Upper lobe of left lung (tissue), 6 donors: ENCODE measurements around the gene PDE6G. TPM values are rescaled to one million over a fixed set of nuclear protein-coding genes. Genes with fewer than 3 reads are reported as not detected.
A peak's percentile ranks its signal among the peaks of the same experiment; 100 is the strongest.

Experiments
- ATAC-seq, 2 donors: fragments of 200-7000 bp; cut with Tn5 transposase; one replicate each; pipeline ENCODE4 v1.9.1; 2022; ENCODE audit warnings: mild to moderate bottlenecking in 2 of 2, moderate library complexity in 2 of 2; ENCODE audit not compliant: low FRiP score in 2 of 2
- DNase-seq, 2 donors: peaks; one replicate each; pipeline ENCODE4 v3.0.0-alpha.2; 2019 to 2020
- H3K27ac ChIP-seq, 4 donors: fragments of 200-600 bp; sonication (generic); one replicate each; pipeline ENCODE4 v1.5.1; 2016 to 2019
- H3K27me3 ChIP-seq, 4 donors: fragments of 200-600 bp; sonication (generic); one replicate each; pipeline ENCODE4 v1.5.1; 2017 to 2019
- H3K36me3 ChIP-seq, 4 donors: fragments of 200-600 bp; sonication (generic); one replicate each; pipeline ENCODE4 v1.5.1; 2016 to 2019
- H3K4me1 ChIP-seq, 4 donors: fragments of 200-600 bp; sonication (generic); one replicate each; pipeline ENCODE4 v1.5.1; 2018 to 2019
- H3K4me3 ChIP-seq, 4 donors: fragments of 200-600 bp; sonication (generic); one replicate each; pipeline ENCODE4 v1.5.1; 2017 to 2019; ENCODE audit warnings: mild to moderate bottlenecking in 2 of 4, moderate library complexity in 1 of 4
- H3K9me3 ChIP-seq, 4 donors: fragments of 200-600 bp; sonication (generic); one replicate each; pipeline ENCODE4 v1.5.1; 2018 to 2019
- EP300 ChIP-seq, 4 donors: sonication (generic); formaldehyde crosslinking; IDR thresholded peaks; one replicate each; pipeline ENCODE4 v1.5.1; 2017; ENCODE audit warnings: antibody characterized with exemption in 4 of 4, control low read depth in 2 of 4
- POLR2A ChIP-seq, 4 donors: fragments of 450-650 bp; IDR thresholded peaks; one replicate each; pipeline ENCODE4 v1.5.1; 2016 to 2017; ENCODE audit warnings: antibody characterized with exemption in 4 of 4, mild to moderate bottlenecking in 2 of 4
- POLR2AphosphoS5 ChIP-seq, 2 donors: sonication (generic); formaldehyde crosslinking; IDR thresholded peaks; one replicate each; pipeline ENCODE4 v1.5.1; 2017; ENCODE audit warnings: antibody characterized with exemption in 2 of 2
- WGBS, 2 donors: methylation state at CpG; one replicate each; pipeline ENCODE4 v1.1.5; 2017 to 2018; 5-methylcytosine and 5-hydroxymethylcytosine counted together
- small RNA-seq, 4 donors: library from RNA; depleted of rRNA; stranded (forward); fragments of <200 nt; gene quantifications; one replicate each; pipeline ENCODE3, GENCODE V24; 2016
- total RNA-seq, 6 donors: library from RNA; depleted of rRNA in 4 of 6; stranded (reverse); fragments of >200 nt in 4 of 6; gene quantifications; one replicate each; pipeline versions ENCODE4 v1.1.0 to v1.2.1, GENCODE V29; 2016 to 2021
- TF ChIP-seq, protein P1 (sequence below), 6 experiments: fragments of 450-650 bp in 4 of 6; fragments of 200-600 bp in 2 of 6; sonication (generic) in 2 of 6; IDR thresholded peaks; one replicate each; pipeline ENCODE4 v1.5.1; 2016 to 2019; ENCODE audit warnings: antibody characterized with exemption in 6 of 6
- donor health status: DM: no; HTN: no; CAD: no; lungs with moderate emphysema.
- donor health status: DM: no; HTN: yes; CAD: no; lungs with severe emphysema.

PDE6G gene
- total RNA-seq, 6 donors from 2014 or later: 1.0 to 12.6 (median 1.7) TPM; not detected in 3

DNA sequence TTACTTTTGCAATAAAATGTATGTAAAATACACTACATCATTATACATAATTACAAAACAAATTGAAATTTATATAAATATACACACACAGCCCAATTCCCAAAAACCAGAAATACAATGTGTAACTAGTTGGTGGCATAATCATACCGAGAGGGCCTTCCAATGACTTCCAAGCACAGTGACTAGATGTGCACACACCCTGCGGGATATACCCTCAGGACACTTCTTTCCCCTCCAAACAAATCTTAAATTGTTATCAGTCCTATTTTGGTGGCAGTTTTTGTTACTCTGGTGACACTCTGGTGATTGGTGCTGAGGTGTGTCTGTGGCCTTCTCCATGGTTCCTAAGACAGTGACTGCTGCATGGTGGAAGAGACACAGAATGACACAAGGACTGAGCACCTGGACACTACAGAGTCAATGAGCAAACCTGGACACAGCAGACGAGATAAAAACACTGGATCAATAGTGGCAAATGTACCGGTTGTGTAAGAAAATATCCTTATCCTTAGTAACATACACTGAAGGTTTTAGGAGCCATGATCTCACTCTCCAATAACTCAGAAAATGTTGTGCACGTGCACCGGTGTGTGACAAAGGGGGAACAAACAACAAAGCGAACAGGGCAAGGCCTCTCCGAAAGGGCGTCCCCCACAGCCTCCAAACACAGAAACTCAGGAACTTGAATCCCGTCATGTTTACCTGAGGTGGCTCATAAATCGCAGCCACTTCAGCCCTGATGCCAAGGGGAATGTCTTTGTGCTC is 52.3 kb downstream of the PDE6G start:
- WGBS, 2 donors: 90 to 98% methylated on average over 11 of the region's 11 CpGs
- Histone ChIP-seq H3K27ac (no peak overlapping the region), H3K27me3 (no peaks in the 10 kb centered on the region), H3K4me3 (no peak overlapping the region), H3K4me1 (peaks cover 0 to 12% (median 8%) of the 10 kb centered on the region in 4 donors), H3K36me3 (peaks cover 21 to 94% (median 63%) of the 10 kb centered on the region in 4 donors), H3K9me3 (no peaks in the 10 kb centered on the region)
- no peak for TF ChIP-seq POLR2A (IDR thresholded peaks at IDR 0.05)
- TF ChIP-seq POLR2AphosphoS5 (IDR thresholded peaks at IDR 0.05): no peak
- TF ChIP-seq EP300 (IDR thresholded peaks at IDR 0.05): no peak
- TF ChIP-seq, protein P1, sequence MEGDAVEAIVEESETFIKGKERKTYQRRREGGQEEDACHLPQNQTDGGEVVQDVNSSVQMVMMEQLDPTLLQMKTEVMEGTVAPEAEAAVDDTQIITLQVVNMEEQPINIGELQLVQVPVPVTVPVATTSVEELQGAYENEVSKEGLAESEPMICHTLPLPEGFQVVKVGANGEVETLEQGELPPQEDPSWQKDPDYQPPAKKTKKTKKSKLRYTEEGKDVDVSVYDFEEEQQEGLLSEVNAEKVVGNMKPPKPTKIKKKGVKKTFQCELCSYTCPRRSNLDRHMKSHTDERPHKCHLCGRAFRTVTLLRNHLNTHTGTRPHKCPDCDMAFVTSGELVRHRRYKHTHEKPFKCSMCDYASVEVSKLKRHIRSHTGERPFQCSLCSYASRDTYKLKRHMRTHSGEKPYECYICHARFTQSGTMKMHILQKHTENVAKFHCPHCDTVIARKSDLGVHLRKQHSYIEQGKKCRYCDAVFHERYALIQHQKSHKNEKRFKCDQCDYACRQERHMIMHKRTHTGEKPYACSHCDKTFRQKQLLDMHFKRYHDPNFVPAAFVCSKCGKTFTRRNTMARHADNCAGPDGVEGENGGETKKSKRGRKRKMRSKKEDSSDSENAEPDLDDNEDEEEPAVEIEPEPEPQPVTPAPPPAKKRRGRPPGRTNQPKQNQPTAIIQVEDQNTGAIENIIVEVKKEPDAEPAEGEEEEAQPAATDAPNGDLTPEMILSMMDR (IDR thresholded peaks at IDR 0.05): no peak
- ATAC-seq (no peak), DNase-seq (no peak)

DNA sequence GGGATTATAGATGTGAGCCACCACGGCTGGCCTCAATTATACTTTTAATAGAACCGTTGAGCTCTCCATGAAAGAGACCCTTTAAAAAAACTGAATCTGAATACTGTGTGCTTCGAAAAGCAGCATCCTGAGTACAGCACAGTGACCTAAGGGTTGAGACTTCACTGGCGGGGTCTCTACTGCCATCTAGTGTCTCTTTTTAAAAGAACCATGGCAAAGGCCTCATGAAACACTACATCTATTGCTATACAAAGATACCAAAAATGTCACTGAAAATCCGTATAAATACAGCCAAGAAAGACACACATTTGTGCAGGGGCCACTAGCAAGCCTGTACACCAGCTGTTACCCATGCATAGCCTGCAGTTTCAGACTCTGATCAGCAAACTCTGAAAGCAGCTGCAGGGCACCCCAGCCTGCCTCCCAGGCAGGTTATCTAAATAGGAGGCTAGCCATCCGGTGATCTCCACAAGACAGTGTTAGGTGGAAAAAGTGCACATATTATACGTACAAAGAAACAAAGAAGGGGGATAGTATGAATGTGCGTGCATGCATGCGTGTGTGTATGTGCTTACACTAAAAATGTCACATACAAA is 54.7 kb downstream of the PDE6G start:
- peak; percentile 86 to 91 for ATAC-seq
- Histone ChIP-seq H3K4me1 (peaks cover 0 to 12% (median 8%) of the 10 kb centered on the region in 4 donors), H3K9me3 (no peaks in the 10 kb centered on the region), H3K4me3 (no peak overlapping the region), H3K27ac (no peak overlapping the region), H3K27me3 (no peaks in the 10 kb centered on the region), H3K36me3 (peaks cover 13 to 94% (median 57%) of the 10 kb centered on the region in 4 donors)
- DNase-seq: peak in 1 of 2 donors; percentile 28
- WGBS, 2 donors: 39 to 44% methylated on average over 9 of the region's 9 CpGs
- no peak for TF ChIP-seq POLR2A (IDR thresholded peaks at IDR 0.05)
- no peak for TF ChIP-seq EP300 (IDR thresholded peaks at IDR 0.05)
- TF ChIP-seq, protein P1 (IDR thresholded peaks at IDR 0.05): peak in 5 of 6 experiments; percentile 56 to 73 (median 61)

Small RNA genes within 50 kb of the gene (small RNA-seq; reads per million reads assigned to genes)
- 0 to 0.25 (median 0) reads per million in 4 donors for gene MIR6786

Other genes with a start within 250 kb of the PDE6G start
- 1,000 to 10,000 TPM in 5 of 6 donors, 100 to 1,000 TPM in 1; 902 to 3,864 (median 2,097) TPM for gene ACTG1, start 143.7 kb downstream of the PDE6G start, total RNA-seq
- 10 to 100 TPM in 1 of 6 donors, 1 to 10 TPM in 5; 2.7 to 37.7 (median 3.9) TPM for gene FSCN2, start 128.2 kb downstream of the PDE6G start, total RNA-seq
- gene FAAP100, start 104.2 kb downstream of the PDE6G start, total RNA-seq: 10 to 100 TPM; 22.0 to 70.2 (median 32.5) TPM
- 100 to 1,000 TPM in 2 of 6 donors, 10 to 100 TPM in 4; 59.9 to 373 (median 87.4) TPM for gene NPLOC4, start 19.4 kb downstream of the PDE6G start, total RNA-seq
- gene TSPAN10, start 19.3 kb downstream of the PDE6G start, total RNA-seq: 1 to 10 TPM in 3 of 6 donors, under 1 TPM in 3; 0.61 to 2.8 (median 1.0) TPM
- gene OXLD1, start 10.1 kb upstream of the PDE6G start, total RNA-seq: 10 to 100 TPM; 32.2 to 46.7 (median 38.5) TPM
- 10 to 100 TPM; 10.8 to 49.2 (median 12.6) TPM for gene CCDC137, start 10.2 kb upstream of the PDE6G start, total RNA-seq
- gene ARL16, start 27.3 kb upstream of the PDE6G start, total RNA-seq: 10 to 100 TPM; 16.9 to 47.1 (median 20.5) TPM
- 100 to 1,000 TPM in 4 of 6 donors, 10 to 100 TPM in 2; 74.7 to 164 (median 108) TPM for gene HGS, start 27.5 kb upstream of the PDE6G start, total RNA-seq
- gene MRPL12, start 46.8 kb upstream of the PDE6G start, total RNA-seq: 10 to 100 TPM; 29.3 to 69.8 (median 47.8) TPM
- 10 to 100 TPM in 5 of 6 donors, 1 to 10 TPM in 1; 9.9 to 20.2 (median 12.7) TPM for gene SLC25A10, start 55.7 kb upstream of the PDE6G start, total RNA-seq
- 10 to 100 TPM in 1 of 6 donors, not detected in 5; 11.1 TPM for gene GCGR, start 147.6 kb upstream of the PDE6G start, total RNA-seq
- gene MCRIP1, start 176.7 kb upstream of the PDE6G start, total RNA-seq: 100 to 1,000 TPM in 1 of 6 donors, 10 to 100 TPM in 5; 30.1 to 106 (median 70.1) TPM
- not detected for gene PPP1R27, start 178.5 kb upstream of the PDE6G start, total RNA-seq
- 100 to 1,000 TPM; 374 to 627 (median 531) TPM for gene P4HB, start 204.0 kb upstream of the PDE6G start, total RNA-seq
- gene ARHGDIA, start 214.8 kb upstream of the PDE6G start, total RNA-seq: 100 to 1,000 TPM; 171 to 522 (median 302) TPM
- gene ALYREF, start 235.0 kb upstream of the PDE6G start, total RNA-seq: 10 to 100 TPM; 43.0 to 71.0 (median 60.1) TPM
- 100 to 1,000 TPM in 3 of 6 donors, 10 to 100 TPM in 3; 24.1 to 138 (median 99.2) TPM for gene ANAPC11, start 235.2 kb upstream of the PDE6G start, total RNA-seq
- gene NPB, start 245.7 kb upstream of the PDE6G start, total RNA-seq: 1 to 10 TPM in 1 of 6 donors, under 1 TPM in 2, not detected in 3; 0.37 to 1.8 (median 0.94) TPM